Gastroesophageal sphincter (tissue), 3 donors: ENCODE data around the gene TRAPPC3L.

Experiments used
- EP300 ChIP-seq: sonication (generic); formaldehyde crosslinking; IDR thresholded peaks from one replicate; pipeline ENCODE4 v1.6.1; 2017; ENCODE audit warnings: antibody characterized with exemption, mild to moderate bottlenecking
- POLR2A ChIP-seq, 2 donors: fragments of 450-650 bp; IDR thresholded peaks; one replicate each; pipeline ENCODE4 v1.6.1; 2017; ENCODE audit warnings: antibody characterized with exemption in 2 of 2, mild to moderate bottlenecking in 2 of 2, moderate library complexity in 1 of 2
- POLR2AphosphoS5 ChIP-seq: sonication (generic); formaldehyde crosslinking; IDR thresholded peaks from one replicate; pipeline ENCODE4 v1.6.1; 2017; ENCODE audit warnings: antibody characterized with exemption
- TF ChIP-seq, protein P1 (sequence below), 4 experiments: fragments of 200-600 bp in 2 of 4; fragments of 450-650 bp in 2 of 4; sonication (generic) in 1 of 4; IDR thresholded peaks; one replicate each; pipeline ENCODE4 v1.5.1; 2017 to 2019; ENCODE audit warnings: antibody characterized with exemption in 4 of 4, mild to moderate bottlenecking in 2 of 4, moderate library complexity in 2 of 4

DNA sequence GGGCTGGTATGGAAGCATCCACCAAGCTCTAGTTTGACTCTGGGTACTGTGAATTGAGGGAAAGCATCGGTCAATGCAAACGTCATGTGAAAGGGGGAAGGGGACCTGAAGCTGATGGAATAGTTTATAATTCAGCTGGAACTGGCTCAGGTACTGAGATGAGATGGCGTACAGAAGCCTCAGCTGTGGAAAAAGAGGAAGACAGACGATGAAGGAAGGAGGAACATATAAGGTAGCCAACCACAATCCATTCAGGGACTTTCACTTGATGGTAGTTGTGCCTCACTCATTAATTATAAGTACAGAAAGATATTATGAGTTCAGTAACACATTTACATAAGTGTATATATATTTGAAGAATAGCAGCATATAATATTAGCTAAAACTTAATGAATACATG lies 31.4 kb downstream of the TRAPPC3L start:
- TF ChIP-seq, protein P1, sequence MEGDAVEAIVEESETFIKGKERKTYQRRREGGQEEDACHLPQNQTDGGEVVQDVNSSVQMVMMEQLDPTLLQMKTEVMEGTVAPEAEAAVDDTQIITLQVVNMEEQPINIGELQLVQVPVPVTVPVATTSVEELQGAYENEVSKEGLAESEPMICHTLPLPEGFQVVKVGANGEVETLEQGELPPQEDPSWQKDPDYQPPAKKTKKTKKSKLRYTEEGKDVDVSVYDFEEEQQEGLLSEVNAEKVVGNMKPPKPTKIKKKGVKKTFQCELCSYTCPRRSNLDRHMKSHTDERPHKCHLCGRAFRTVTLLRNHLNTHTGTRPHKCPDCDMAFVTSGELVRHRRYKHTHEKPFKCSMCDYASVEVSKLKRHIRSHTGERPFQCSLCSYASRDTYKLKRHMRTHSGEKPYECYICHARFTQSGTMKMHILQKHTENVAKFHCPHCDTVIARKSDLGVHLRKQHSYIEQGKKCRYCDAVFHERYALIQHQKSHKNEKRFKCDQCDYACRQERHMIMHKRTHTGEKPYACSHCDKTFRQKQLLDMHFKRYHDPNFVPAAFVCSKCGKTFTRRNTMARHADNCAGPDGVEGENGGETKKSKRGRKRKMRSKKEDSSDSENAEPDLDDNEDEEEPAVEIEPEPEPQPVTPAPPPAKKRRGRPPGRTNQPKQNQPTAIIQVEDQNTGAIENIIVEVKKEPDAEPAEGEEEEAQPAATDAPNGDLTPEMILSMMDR (IDR thresholded peaks at IDR 0.05), result no peak
- TF ChIP-seq POLR2AphosphoS5 (no peak), EP300 (no peak), POLR2A (IDR thresholded peaks at IDR 0.05) (no peak)
